Measurements from ENCODE around the gene NAV2. TPM values are rescaled to one million over a fixed set of nuclear protein-coding genes. Genes with fewer than 3 reads are reported as not detected.

Gene NAV2
- total RNA-seq, 1 experiment from 2014 or later: 2.1 TPM

DNA sequence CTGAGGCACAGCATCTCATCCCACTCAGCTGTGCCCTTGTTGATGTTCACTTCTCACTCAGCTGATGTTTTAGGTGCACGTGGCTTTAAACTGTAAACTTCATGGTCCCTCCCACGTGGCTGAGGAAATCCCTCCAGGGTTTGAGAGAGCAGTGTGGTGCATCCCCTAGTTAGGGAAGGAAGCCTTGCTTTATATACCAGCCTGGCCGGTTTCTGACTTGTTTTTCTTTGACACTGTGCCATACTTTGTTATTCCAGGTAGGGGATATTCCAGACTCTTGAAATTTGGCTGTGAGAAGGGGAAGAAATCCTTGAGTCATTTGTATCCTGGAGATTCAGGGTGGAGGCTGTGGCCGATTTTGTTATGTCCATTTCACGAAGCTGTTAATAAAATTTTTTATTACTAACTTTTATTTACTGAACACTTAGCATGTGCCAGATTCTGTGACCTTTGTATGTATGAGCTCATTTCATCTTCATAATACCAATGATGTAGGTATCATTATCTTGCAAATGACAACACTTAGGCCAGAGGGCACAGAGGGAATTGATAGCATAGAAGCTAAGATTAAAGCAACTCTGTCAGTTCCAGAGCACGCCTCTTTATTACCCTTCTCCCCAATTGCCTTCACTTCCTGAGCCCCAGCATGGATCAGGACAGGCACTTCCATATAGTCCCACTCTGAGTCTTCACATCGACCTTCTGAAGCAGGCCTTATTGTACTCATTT, 116.6 kb downstream of the NAV2 start:
- CTCF ChIA-PET: no interaction called here
- DNase-seq (ENCODE audit: low read depth, low spot score): no peak

More for the DNA sequence above, 116.6 kb downstream of the NAV2 start:
- Histone ChIP-seq H4K20me1 (ENCODE audit: insufficient read depth) (no peaks in the 10 kb centered on the region), H3K27ac (ENCODE audit: low read depth, low read length) (no peak overlapping the region), H3K4me1 (ENCODE audit: control insufficient read depth in 1 of 2, insufficient read depth in 2 of 2, low read length in 2 of 2) (no peaks in the 10 kb centered on the region), H3K79me2 (ENCODE audit: insufficient read depth, low read length) (no peaks in the 10 kb centered on the region), H3K9ac (ENCODE audit: low read length) (no peak overlapping the region), H3K4me2 (ENCODE audit: low read length) (no peak overlapping the region), H3K4me3 (replicated peaks in 1 of 2; ENCODE audit: low read depth in 1 of 2, low read length in 2 of 2) (no peak overlapping the region), H3K36me3 (ENCODE audit: control insufficient read depth in 1 of 2, insufficient read depth in 2 of 2, low read length in 2 of 2) (no peaks in the 10 kb centered on the region), H2AFZ (ENCODE audit: low read depth, low read length, poor library complexity, severe bottlenecking) (no peak overlapping the region), H3K9me2 (ENCODE audit: insufficient read depth) (no peaks in the 10 kb centered on the region), H3K9me3 (ENCODE audit: control insufficient read depth in 1 of 2, insufficient read depth in 1 of 2, low read depth in 1 of 2, low read length in 2 of 2) (no peaks in the 10 kb centered on the region), H3K27me3 (ENCODE audit: insufficient read depth, low read length) (peaks cover 19% of the 10 kb centered on the region)
- intact Hi-C loops (cut with micrococcal nuclease): no loop called here
- no TSS peak for BruUV-seq (replicated peaks)
- no peak for ATAC-seq
- no peak for TF ChIP-seq FOSL1 (IDR thresholded peaks at IDR 0.05; ENCODE audit: low read depth)
- no peak for TF ChIP-seq SRF (IDR thresholded peaks at IDR 0.05; ENCODE audit: low read depth)
- no peak for TF ChIP-seq CEBPB (IDR thresholded peaks at IDR 0.05; ENCODE audit: low read depth)
- no peak for TF ChIP-seq EZH2phosphoT487 (IDR thresholded peaks at IDR 0.05; ENCODE audit: borderline replicate concordance)
- no peak for TF ChIP-seq ZFX (IDR thresholded peaks at IDR 0.05)
- TF ChIP-seq SIN3A (IDR thresholded peaks at IDR 0.05; ENCODE audit: low read depth): no peak
- TF ChIP-seq EGR1 (IDR thresholded peaks at IDR 0.05; ENCODE audit: low read depth): no peak
- TF ChIP-seq RAD21 (IDR thresholded peaks at IDR 0.05; ENCODE audit: low read depth): no peak
- TF ChIP-seq, protein P1, sequence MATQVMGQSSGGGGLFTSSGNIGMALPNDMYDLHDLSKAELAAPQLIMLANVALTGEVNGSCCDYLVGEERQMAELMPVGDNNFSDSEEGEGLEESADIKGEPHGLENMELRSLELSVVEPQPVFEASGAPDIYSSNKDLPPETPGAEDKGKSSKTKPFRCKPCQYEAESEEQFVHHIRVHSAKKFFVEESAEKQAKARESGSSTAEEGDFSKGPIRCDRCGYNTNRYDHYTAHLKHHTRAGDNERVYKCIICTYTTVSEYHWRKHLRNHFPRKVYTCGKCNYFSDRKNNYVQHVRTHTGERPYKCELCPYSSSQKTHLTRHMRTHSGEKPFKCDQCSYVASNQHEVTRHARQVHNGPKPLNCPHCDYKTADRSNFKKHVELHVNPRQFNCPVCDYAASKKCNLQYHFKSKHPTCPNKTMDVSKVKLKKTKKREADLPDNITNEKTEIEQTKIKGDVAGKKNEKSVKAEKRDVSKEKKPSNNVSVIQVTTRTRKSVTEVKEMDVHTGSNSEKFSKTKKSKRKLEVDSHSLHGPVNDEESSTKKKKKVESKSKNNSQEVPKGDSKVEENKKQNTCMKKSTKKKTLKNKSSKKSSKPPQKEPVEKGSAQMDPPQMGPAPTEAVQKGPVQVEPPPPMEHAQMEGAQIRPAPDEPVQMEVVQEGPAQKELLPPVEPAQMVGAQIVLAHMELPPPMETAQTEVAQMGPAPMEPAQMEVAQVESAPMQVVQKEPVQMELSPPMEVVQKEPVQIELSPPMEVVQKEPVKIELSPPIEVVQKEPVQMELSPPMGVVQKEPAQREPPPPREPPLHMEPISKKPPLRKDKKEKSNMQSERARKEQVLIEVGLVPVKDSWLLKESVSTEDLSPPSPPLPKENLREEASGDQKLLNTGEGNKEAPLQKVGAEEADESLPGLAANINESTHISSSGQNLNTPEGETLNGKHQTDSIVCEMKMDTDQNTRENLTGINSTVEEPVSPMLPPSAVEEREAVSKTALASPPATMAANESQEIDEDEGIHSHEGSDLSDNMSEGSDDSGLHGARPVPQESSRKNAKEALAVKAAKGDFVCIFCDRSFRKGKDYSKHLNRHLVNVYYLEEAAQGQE (IDR thresholded peaks at IDR 0.05; ENCODE audit: low read depth): no peak
- TF ChIP-seq POLR2A (IDR thresholded peaks at IDR 0.05; ENCODE audit: borderline replicate concordance, extremely low read depth, insufficient read depth, insufficient read length): no peak
- TF ChIP-seq, protein P2, sequence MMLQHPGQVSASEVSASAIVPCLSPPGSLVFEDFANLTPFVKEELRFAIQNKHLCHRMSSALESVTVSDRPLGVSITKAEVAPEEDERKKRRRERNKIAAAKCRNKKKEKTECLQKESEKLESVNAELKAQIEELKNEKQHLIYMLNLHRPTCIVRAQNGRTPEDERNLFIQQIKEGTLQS (IDR thresholded peaks at IDR 0.05): no peak
- no peak for TF ChIP-seq CBX3 (IDR thresholded peaks at IDR 0.05; ENCODE audit: low read depth)
- TF ChIP-seq, protein P3, sequence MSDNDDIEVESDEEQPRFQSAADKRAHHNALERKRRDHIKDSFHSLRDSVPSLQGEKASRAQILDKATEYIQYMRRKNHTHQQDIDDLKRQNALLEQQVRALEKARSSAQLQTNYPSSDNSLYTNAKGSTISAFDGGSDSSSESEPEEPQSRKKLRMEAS (IDR thresholded peaks at IDR 0.05): no peak
- no peak for TF ChIP-seq ZNF274 (IDR thresholded peaks at IDR 0.05; ENCODE audit: low read depth, low read length)
- TF ChIP-seq YY1 (IDR thresholded peaks at IDR 0.05; ENCODE audit: extremely low read depth, insufficient replicate concordance, low read depth, low read length): no peak
- RAD21 ChIA-PET (ENCODE audit: low non-redundant PET in 1 of 2, low total read pairs in 2 of 2, uncharacterized antibody in 2 of 2, unreplicated experiment in 2 of 2): no interaction called here
- POLR2A ChIA-PET: no interaction called here

Measured in HCT116 (cell line).